GM12878 (cell line): Measurements from ENCODE around the gene NRXN3. TPM values are rescaled to one million over a fixed set of nuclear protein-coding genes. Genes with fewer than 3 reads are reported as not detected.

Source experiments
- ATAC-seq: fragments of 200-7000 bp; cut with Tn5 transposase; 3 replicates; pipeline ENCODE4 v1.9.1; 2020; ENCODE audit warnings: mild to moderate bottlenecking, moderate library complexity
- BruUV-seq: library from RNA; stranded (reverse); fragments of 400-500 nt; replicated peaks from 2 replicates; lab custom pipeline; 2021; lab: Mats Ljungman, UMichigan
- CTCF ChIA-PET: fragments of 300-600 bp; sonication (Branson Sonifier 250); formaldehyde crosslinking; extraction: SDS; loops from one replicate; lab custom pipeline; 2021; ENCODE audit warnings: inconsistent platforms; lab: Yijun Ruan, JAX
- POLR2A ChIA-PET: fragments of 350-600 bp; formaldehyde crosslinking; extraction: SDS; loops from one replicate; lab custom pipeline; 2021; ENCODE audit warnings: inconsistent platforms; lab: Charles Lee
- RAD21 ChIA-PET: fragments of 300-600 bp; sonication (Branson Sonifier 250); formaldehyde crosslinking; loops from one replicate; lab custom pipeline; 2023; ENCODE audit warnings: antibody characterized with exemption; ENCODE audit not compliant: unreplicated experiment; lab: Charles Lee
- SMC1A ChIA-PET: fragments of 300-600 bp; sonication (Branson Sonifier 250); formaldehyde crosslinking; loops from one replicate; lab custom pipeline; 2023; ENCODE audit not compliant: unreplicated experiment, uncharacterized antibody; lab: Charles Lee
- DNase-seq: peaks from one replicate; pipeline ENCODE4 v3.0.0-alpha.2; 2011; ENCODE audit warnings: low read depth, low spot score
- FAIRE-seq: peaks from 3 replicates; lab custom pipeline; 2011; peaks lifted over from hg19 to GRCh38; lab: Jason Lieb, UNC
- H2AFZ ChIP-seq: 2 replicates; pipeline ENCODE4 v1.6.0; 2011; ENCODE audit warnings: low read depth, low read length, control low read depth; ENCODE audit not compliant: control insufficient read depth
- H3K27ac ChIP-seq: 2 replicates; pipeline ENCODE4 v1.5.1; 2011; ENCODE audit warnings: control low read depth; ENCODE audit not compliant: control insufficient read depth, insufficient read depth
- H3K27me3 ChIP-seq, 2 experiments: replicated peaks in 1 of 2; 2 replicates each; pipeline versions ENCODE4 v1.6.0 to v1.6.1; 2011; ENCODE audit warnings: low read length in 1 of 2; ENCODE audit not compliant: control insufficient read depth in 2 of 2, insufficient read depth in 2 of 2
- H3K36me3 ChIP-seq, 2 experiments: 2 replicates each; pipeline ENCODE4 v1.5.1; 2011; ENCODE audit warnings: low read length in 1 of 2; ENCODE audit not compliant: control insufficient read depth in 2 of 2, insufficient read depth in 2 of 2
- H3K4me1 ChIP-seq: 2 replicates; pipeline ENCODE4 v1.6.1; 2011; ENCODE audit warnings: mild to moderate bottlenecking, low read length, moderate library complexity, mixed read lengths; ENCODE audit not compliant: control insufficient read depth, insufficient read depth
- H3K4me2 ChIP-seq: 2 replicates; pipeline ENCODE4 v1.6.0; 2011; ENCODE audit warnings: control low read depth; ENCODE audit not compliant: control insufficient read depth, insufficient read depth
- H3K4me3 ChIP-seq: fragments of 200-600 bp; sonication (generic); 2 replicates; pipeline ENCODE4 v1.5.1; 2016
- H3K79me2 ChIP-seq: 2 replicates; pipeline ENCODE4 v1.6.0; 2011; ENCODE audit warnings: low read length; ENCODE audit not compliant: control insufficient read depth, insufficient read depth
- H3K9ac ChIP-seq: 2 replicates; pipeline ENCODE4 v1.8.0; 2011; ENCODE audit warnings: low read length, control low read depth, mixed read lengths; ENCODE audit not compliant: control insufficient read depth, insufficient read depth
- H3K9me3 ChIP-seq: replicated peaks from 3 replicates; pipeline ENCODE4 v1.5.1; 2011; ENCODE audit warnings: mild to moderate bottlenecking, low read length; ENCODE audit not compliant: control insufficient read depth, insufficient read depth
- H4K20me1 ChIP-seq: 2 replicates; pipeline ENCODE4 v1.6.0; 2011; ENCODE audit not compliant: control insufficient read depth, insufficient read depth
- ASH2L ChIP-seq: fragments of 300-600, 200-600 bp; sonication (generic); IDR thresholded peaks from 2 replicates; pipeline ENCODE4 v1.6.1; 2017; ENCODE audit warnings: low read depth, mild to moderate bottlenecking, borderline replicate concordance
- WGBS: methylation state at CpG from one replicate; pipeline ENCODE4 v1.1.6; 2016; ENCODE audit warnings: low lambda C conversion rate; ENCODE audit not compliant: insufficient replicate concordance, insufficient coverage; ENCODE audit errors: missing lambda C conversion rate; 5-methylcytosine and 5-hydroxymethylcytosine counted together
- in situ Hi-C: fragments of 300-500 bp; cut with MboI; formaldehyde crosslinking; loops from 9 replicates; pipeline ENCODE4 v1.14.3; 2018; ENCODE audit warnings: mixed read lengths
- intact Hi-C: fragments of 100-400 bp; cut with micrococcal nuclease; formaldehyde crosslinking; loops from one replicate; pipeline ENCODE4 v1.14.2; 2022; ENCODE audit not compliant: unreplicated experiment
- polyA plus RNA-seq, 11 experiments: library from polyadenylated mRNA; depleted of rRNA in 4 of 11; unstranded in 6 of 11; stranded (reverse) in 5 of 11; fragments of >200 nt; fragmentation: Nextera tagmentation in 4 of 11; fragmentation: Illumina TruSeq in 1 of 11; extraction: Ambion mirVana in 4 of 11; extraction: Trizol in 1 of 11; gene quantifications; 1 replicate in 1 of 11; 2 replicates in 10 of 11; pipeline versions ENCODE4 v1.2.1 to v1.2.3, GENCODE V29; 2011 to 2016; ENCODE audit warnings: inconsistent platforms in 2 of 11, missing spikeins in 2 of 11, low read depth in 1 of 11
- total RNA-seq, 4 experiments: library from RNA; depleted of rRNA in 3 of 4; stranded (reverse); fragments of >200 nt in 3 of 4; fragmentation: Illumina TruSeq in 1 of 4; extraction: Trizol in 1 of 4; gene quantifications; 2 replicates each; pipeline versions ENCODE4 v1.2.1 to v1.2.3, GENCODE V29; 2013 to 2021
- TF ChIP-seq, protein P1 (sequence below): IDR thresholded peaks from 2 replicates; pipeline ENCODE4 v1.6.1; 2012; ENCODE audit warnings: mild to moderate bottlenecking, low read depth, low read length
- TF ChIP-seq, protein P2 (sequence below): fragments of 450-650 bp; conservative IDR thresholded peaks from 2 replicates; pipeline ENCODE4 v1.6.1; 2017; ENCODE audit warnings: mild to moderate bottlenecking, moderate library complexity

The NRXN3 gene
- total and polyA plus RNA-seq, 10 of the 15 experiments (the other 5 are each of a cell fraction or from before 2014, with no cell fraction given), result 0.52 to 3.3 (median 1.4) TPM

DNA sequence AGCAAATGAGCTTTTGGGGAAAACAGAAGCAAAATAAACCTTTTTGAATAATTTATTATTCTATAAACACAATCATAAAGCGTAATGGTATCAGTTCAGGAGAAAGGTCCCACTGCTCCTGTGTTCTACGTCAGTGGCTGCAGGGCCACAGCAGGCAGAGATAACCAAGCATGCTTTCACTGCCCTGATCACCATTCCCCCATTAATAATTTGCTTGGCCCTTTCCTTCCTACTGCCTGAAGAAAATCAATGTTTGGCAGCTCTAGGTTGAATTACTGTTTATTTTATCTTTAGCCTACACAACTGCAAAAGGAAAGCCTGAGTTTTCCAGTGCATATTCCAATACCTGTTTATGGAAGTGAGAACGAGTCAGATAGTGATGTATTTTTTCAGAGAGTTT, 1671.3 kb downstream of the NRXN3 start:
- TF ChIP-seq, protein P1, sequence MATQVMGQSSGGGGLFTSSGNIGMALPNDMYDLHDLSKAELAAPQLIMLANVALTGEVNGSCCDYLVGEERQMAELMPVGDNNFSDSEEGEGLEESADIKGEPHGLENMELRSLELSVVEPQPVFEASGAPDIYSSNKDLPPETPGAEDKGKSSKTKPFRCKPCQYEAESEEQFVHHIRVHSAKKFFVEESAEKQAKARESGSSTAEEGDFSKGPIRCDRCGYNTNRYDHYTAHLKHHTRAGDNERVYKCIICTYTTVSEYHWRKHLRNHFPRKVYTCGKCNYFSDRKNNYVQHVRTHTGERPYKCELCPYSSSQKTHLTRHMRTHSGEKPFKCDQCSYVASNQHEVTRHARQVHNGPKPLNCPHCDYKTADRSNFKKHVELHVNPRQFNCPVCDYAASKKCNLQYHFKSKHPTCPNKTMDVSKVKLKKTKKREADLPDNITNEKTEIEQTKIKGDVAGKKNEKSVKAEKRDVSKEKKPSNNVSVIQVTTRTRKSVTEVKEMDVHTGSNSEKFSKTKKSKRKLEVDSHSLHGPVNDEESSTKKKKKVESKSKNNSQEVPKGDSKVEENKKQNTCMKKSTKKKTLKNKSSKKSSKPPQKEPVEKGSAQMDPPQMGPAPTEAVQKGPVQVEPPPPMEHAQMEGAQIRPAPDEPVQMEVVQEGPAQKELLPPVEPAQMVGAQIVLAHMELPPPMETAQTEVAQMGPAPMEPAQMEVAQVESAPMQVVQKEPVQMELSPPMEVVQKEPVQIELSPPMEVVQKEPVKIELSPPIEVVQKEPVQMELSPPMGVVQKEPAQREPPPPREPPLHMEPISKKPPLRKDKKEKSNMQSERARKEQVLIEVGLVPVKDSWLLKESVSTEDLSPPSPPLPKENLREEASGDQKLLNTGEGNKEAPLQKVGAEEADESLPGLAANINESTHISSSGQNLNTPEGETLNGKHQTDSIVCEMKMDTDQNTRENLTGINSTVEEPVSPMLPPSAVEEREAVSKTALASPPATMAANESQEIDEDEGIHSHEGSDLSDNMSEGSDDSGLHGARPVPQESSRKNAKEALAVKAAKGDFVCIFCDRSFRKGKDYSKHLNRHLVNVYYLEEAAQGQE, result no peak
- TF ChIP-seq, protein P2, sequence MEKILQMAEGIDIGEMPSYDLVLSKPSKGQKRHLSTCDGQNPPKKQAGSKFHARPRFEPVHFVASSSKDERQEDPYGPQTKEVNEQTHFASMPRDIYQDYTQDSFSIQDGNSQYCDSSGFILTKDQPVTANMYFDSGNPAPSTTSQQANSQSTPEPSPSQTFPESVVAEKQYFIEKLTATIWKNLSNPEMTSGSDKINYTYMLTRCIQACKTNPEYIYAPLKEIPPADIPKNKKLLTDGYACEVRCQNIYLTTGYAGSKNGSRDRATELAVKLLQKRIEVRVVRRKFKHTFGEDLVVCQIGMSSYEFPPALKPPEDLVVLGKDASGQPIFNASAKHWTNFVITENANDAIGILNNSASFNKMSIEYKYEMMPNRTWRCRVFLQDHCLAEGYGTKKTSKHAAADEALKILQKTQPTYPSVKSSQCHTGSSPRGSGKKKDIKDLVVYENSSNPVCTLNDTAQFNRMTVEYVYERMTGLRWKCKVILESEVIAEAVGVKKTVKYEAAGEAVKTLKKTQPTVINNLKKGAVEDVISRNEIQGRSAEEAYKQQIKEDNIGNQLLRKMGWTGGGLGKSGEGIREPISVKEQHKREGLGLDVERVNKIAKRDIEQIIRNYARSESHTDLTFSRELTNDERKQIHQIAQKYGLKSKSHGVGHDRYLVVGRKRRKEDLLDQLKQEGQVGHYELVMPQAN, result no peak
- no peak for TF ChIP-seq ASH2L
- TF ChIP-seq, all 136 proteins: peak for 0
- in situ Hi-C loops (no loop called here), intact Hi-C loops (no loop called here)
- no peak for FAIRE-seq
- no peaks in the 10 kb centered on the region for H3K9me3 ChIP-seq
- H3K4me1 ChIP-seq, result no peaks in the 10 kb centered on the region
- ChIA-PET SMC1A (no interaction called here), RAD21 (no interaction called here), POLR2A (no interaction called here), CTCF (interaction anchor here (0.6 kb wide), 1 partner anchor 1243 kb away, joined by 3 read pairs; no protein-coding TSS in a partner anchor)
- H2AFZ ChIP-seq, result no peak overlapping the region
- H3K4me2 ChIP-seq, result no peak overlapping the region
- H3K9ac ChIP-seq, result no peak overlapping the region
- no peaks in the 10 kb centered on the region for H3K36me3 ChIP-seq
- WGBS, result 19% methylated on average over 3 of the region's 3 CpGs
- ATAC-seq, result no peak
- no peaks in the 10 kb centered on the region for H3K79me2 ChIP-seq
- no peak overlapping the region for H3K4me3 ChIP-seq
- DNase-seq, result no peak
- no peaks in the 10 kb centered on the region for H4K20me1 ChIP-seq
- no peaks in the 10 kb centered on the region for H3K27me3 ChIP-seq
- BruUV-seq, result no TSS peak
- no peak overlapping the region for H3K27ac ChIP-seq
